Heart left ventricle (tissue), 16 donors: Measurements from ENCODE around the gene FASTKD1. TPM values are rescaled to one million over a fixed set of nuclear protein-coding genes. Genes with fewer than 3 reads are reported as not detected.
A peak's percentile ranks its signal among the peaks of the same experiment; 100 is the strongest.
"Not testable (repeated sequence)": the region's sequence is repeated elsewhere in the genome, so short reads cannot be mapped to it uniquely, and the experiment has no call there.

ENCODE experiments used
- ATAC-seq, 4 donors: fragments of 200-7000 bp; cut with Tn5 transposase; one replicate each; pipeline ENCODE4 v1.9.1; 2020 to 2022; ENCODE audit warnings: moderate library complexity in 4 of 4, mild to moderate bottlenecking in 3 of 4, moderate number of reproducible peaks in 1 of 4
- DNase-seq, 5 donors: peaks; one replicate each; pipeline ENCODE4 v3.0.0-alpha.2; 2020
- H3K27ac ChIP-seq, 12 donors: fragments of 200-600 bp; sonication (generic) in 4 of 12; one replicate each; pipeline versions ENCODE4 v1.5.0 to v1.8.0; 2016 to 2022; ENCODE audit warnings: mild to moderate bottlenecking in 2 of 12
- H3K27me3 ChIP-seq, 9 donors: fragments of 200-600 bp; sonication (generic) in 2 of 9; one replicate each; pipeline versions ENCODE4 v1.5.1 to v1.8.0; 2016 to 2022; ENCODE audit warnings: mild to moderate bottlenecking in 3 of 9
- H3K36me3 ChIP-seq, 9 donors: fragments of 200-600 bp; sonication (generic) in 2 of 9; one replicate each; pipeline versions ENCODE4 v1.5.0 to v1.8.0; 2018 to 2022; ENCODE audit warnings: mild to moderate bottlenecking in 2 of 9
- H3K4me1 ChIP-seq, 12 donors: fragments of 200-600 bp; sonication (generic) in 4 of 12; one replicate each; pipeline versions ENCODE4 v1.5.0 to v1.8.0; 2016 to 2022; ENCODE audit warnings: mild to moderate bottlenecking in 3 of 12
- H3K4me3 ChIP-seq, 12 donors: fragments of 200-600 bp; sonication (generic) in 4 of 12; one replicate each; pipeline versions ENCODE4 v1.5.0 to v1.8.0; 2017 to 2022; ENCODE audit warnings: mild to moderate bottlenecking in 9 of 12, moderate library complexity in 4 of 12
- H3K9me3 ChIP-seq, 12 donors: fragments of 200-600 bp; sonication (generic) in 4 of 12; one replicate each; pipeline versions ENCODE4 v1.5.0 to v1.8.0; 2016 to 2022; ENCODE audit warnings: mild to moderate bottlenecking in 1 of 12
- CTCF ChIP-seq, 12 donors: fragments of 200-600 bp; sonication (generic) in 4 of 12; IDR thresholded peaks; one replicate each; pipeline versions ENCODE4 v1.5.0 to v1.8.0; 2018 to 2022; ENCODE audit warnings: antibody characterized with exemption in 12 of 12, mild to moderate bottlenecking in 5 of 12
- POLR2A ChIP-seq, 2 donors: fragments of 450-650 bp; IDR thresholded peaks; one replicate each; pipeline ENCODE4 v1.6.1; 2017; ENCODE audit warnings: antibody characterized with exemption in 2 of 2, mild to moderate bottlenecking in 2 of 2, moderate library complexity in 2 of 2
- WGBS, 4 donors: extraction: QIAGEN DNeasy Blood & Tissue Kit in 2 of 4; methylation state at CpG; one replicate each; pipeline versions ENCODE4 v1.1.5 to v1.1.7; 2013 to 2018; 5-methylcytosine and 5-hydroxymethylcytosine counted together
- intact Hi-C, 10 donors: fragments of 100-400 bp; cut with DNase I; formaldehyde crosslinking; loops; one replicate each; pipeline versions ENCODE4 v1.11.1 to v1.14.2; 2022
- polyA plus RNA-seq, 2 donors: library from polyadenylated mRNA; stranded (reverse); fragments of 200-250 nt; gene quantifications; one replicate each; pipeline ENCODE4 v1.2.3, GENCODE V29; 2013
- total RNA-seq, 9 donors: library from RNA; depleted of rRNA in 2 of 9; stranded (reverse); fragments of >200 nt in 2 of 9; fragmentation: NEBNext Ultra II Directional in 3 of 9; extraction: Animal tissue kit (Norgen Biotek cat#: 25700) in 3 of 9; gene quantifications; one replicate each; pipeline versions ENCODE4 v1.1.0 to v1.2.4, GENCODE V29; 2016 to 2023
- donor health status: ischemic (EF 13 %, LVEDD 7.1; RV severe dilation, severe dysfunction).
- donor health status: healthy with polysubstance abuse.
- donor health status: DM: no; HTN: yes; CAD: no.
- donor health status: DM: no; HTN: no; CAD: no.
- donor health status: ischemic (EF 25% LVEDD 6.9; RV normal size, moderate dysfunction).
- donor health status: ischemic (EF 25% LVEDD 5.7; RV mildly dilated, moderate dysfunction).
- donor health status: healthy.
- donor health status: DM: yes; HTN: yes; CAD: no.
- donor health status: ischemic (EF 35%, LVEDD 5.7; RV mildly dilated, moderate dysfunction).
- donor health status: nonischemic (EF 11% LVEDD 7.7; RV severe dilation, severe dysfunction).
- donor health status: DM: yes; HTN: yes; CAD: no.
- donor health status: PGD.
- donor health status: ischemic (EF 29% LVEDD 5.4; RV normal size, mild dysfunction).
- donor health status: nonischemic (EF 23%, LVEDD 6.1; RV moderate dilation, normal function).

Gene FASTKD1
- total and polyA plus RNA-seq, 11 donors: 25.3 to 154 (median 69.4) TPM

- Histone ChIP-seq H3K4me1 (no peaks in the 10 kb centered on the region), H3K27me3 (no peaks in the 10 kb centered on the region), H3K27ac (no peak overlapping the region), H3K4me3 (no peak overlapping the region), H3K9me3 (no peaks in the 10 kb centered on the region), H3K36me3 (peaks cover 0 to 92% (median 37%) of the 10 kb centered on the region in 9 donors)
- ATAC-seq (no peak), DNase-seq (no peak)
- intact Hi-C loops: loop anchor here in 5 of 10 donors (5.0 to 10.0 kb wide), 4 partner anchors 268 to 496 kb away; partner anchors contain the start of gene SSB (in 2 of the 5)
- TF ChIP-seq CTCF (IDR thresholded peaks at IDR 0.05) (no peak), POLR2A (IDR thresholded peaks at IDR 0.05) (no peak)
These were observed 47.2 kb downstream of the FASTKD1 start for GRCh38 chr2:169526451-169526850.

GRCh38 chr2:169525434-169525833 lies 48.2 kb downstream of the FASTKD1 start:
- H3K4me3 ChIP-seq: no peak overlapping the region
- WGBS, 4 donors: 76 to 82% (median 77%) methylated on average over 2 of the region's 2 CpGs
- intact Hi-C loops: loop anchor here in 5 of 10 donors (5.0 to 10.0 kb wide), 4 partner anchors 269 to 497 kb away; partner anchors contain the start of gene SSB (in 2 of the 5)
- no peaks in the 10 kb centered on the region for H3K9me3 ChIP-seq
- H3K36me3 ChIP-seq: peaks cover 0 to 92% (median 30%) of the 10 kb centered on the region in 9 donors
- no peak for TF ChIP-seq CTCF (IDR thresholded peaks at IDR 0.05)
- TF ChIP-seq POLR2A (IDR thresholded peaks at IDR 0.05): no peak
- H3K4me1 ChIP-seq: no peaks in the 10 kb centered on the region
- DNase-seq: no peak
- no peak overlapping the region for H3K27ac ChIP-seq
- no peaks in the 10 kb centered on the region for H3K27me3 ChIP-seq
- no peak for ATAC-seq

GRCh38 chr2:169523681-169524080 lies 50.0 kb downstream of the FASTKD1 start:
- H3K27ac ChIP-seq: no peak overlapping the region

GRCh38 chr2:169520896-169521295 lies 52.8 kb downstream of the FASTKD1 start:
- H3K36me3 ChIP-seq: peaks cover 0 to 66% (median 13%) of the 10 kb centered on the region in 9 donors
- intact Hi-C loops: loop anchor here in 3 of 10 donors (10.0 kb wide), 2 partner anchors 274 to 404 kb away; partner anchors contain the start of gene SSB (in 2 of the 3)
- H3K4me3 ChIP-seq: no peak overlapping the region
- no peak for DNase-seq
- H3K9me3 ChIP-seq: no peaks in the 10 kb centered on the region
- peaks cover 0 to 2% (median 0%) of the 10 kb centered on the region in 12 donors for H3K4me1 ChIP-seq
- no peak for ATAC-seq
- no peaks in the 10 kb centered on the region for H3K27me3 ChIP-seq
- H3K27ac ChIP-seq: no peak overlapping the region
- TF ChIP-seq CTCF (IDR thresholded peaks at IDR 0.05): no peak
- TF ChIP-seq POLR2A (IDR thresholded peaks at IDR 0.05): no peak

More at GRCh38 chr2:169523681-169524080, 50.0 kb downstream of the FASTKD1 start:
- intact Hi-C loops: loop anchor here in 3 of 10 donors (10.0 kb wide), 2 partner anchors 271 to 401 kb away; partner anchors contain the start of gene SSB (in 2 of the 3)
- no peak for TF ChIP-seq CTCF (IDR thresholded peaks at IDR 0.05)
- no peak for TF ChIP-seq POLR2A (IDR thresholded peaks at IDR 0.05)
- no peak for DNase-seq
- WGBS, 4 donors: 62 to 71% (median 67%) methylated on average over 5 of the region's 5 CpGs
- Histone ChIP-seq H3K36me3 (peaks cover 0 to 76% (median 17%) of the 10 kb centered on the region in 9 donors), H3K4me3 (no peak overlapping the region), H3K4me1 (no peaks in the 10 kb centered on the region), H3K9me3 (no peaks in the 10 kb centered on the region), H3K27me3 (no peaks in the 10 kb centered on the region)
- no peak for ATAC-seq

- intact Hi-C loops, H3K9me3 ChIP-seq, DNase-seq, H3K4me3 ChIP-seq, H3K27me3 ChIP-seq: not testable (repeated sequence)
- Histone ChIP-seq H3K4me1 (peaks cover 0 to 20% (median 0%) of the 10 kb centered on the region in 12 donors), H3K27ac (peak overlapping the region in 2 of 12 donors; percentile 1 to 48), H3K36me3 (peaks cover 0 to 25% (median 8%) of the 10 kb centered on the region in 9 donors)
- 84 to 93% (median 89%) methylated on average over 10 of the region's 10 CpGs for WGBS, 4 donors
- peak in 2 of 4 donors; percentile 51 to 52 for ATAC-seq
These were observed 57.1 kb downstream of the FASTKD1 start for GRCh38 chr2:169516488-169516995.

GRCh38 chr2:169514758-169515157 lies 58.9 kb downstream of the FASTKD1 start:
- Histone ChIP-seq H3K36me3 (peaks cover 0 to 14% (median 2%) of the 10 kb centered on the region in 9 donors), H3K27ac (peak overlapping the region in 2 of 12 donors; percentile 3 to 27), H3K4me1 (peaks cover 0 to 20% (median under 1%) of the 10 kb centered on the region in 12 donors)
- H3K9me3 ChIP-seq, DNase-seq, ATAC-seq, intact Hi-C loops, H3K4me3 ChIP-seq, H3K27me3 ChIP-seq: not testable (repeated sequence)
- WGBS, 4 donors: 92 to 94% (median 93%) methylated on average over 7 of the region's 7 CpGs
